ENCODE results near the gene SPTB.

- TF ChIP-seq EZH2 (IDR thresholded peaks at IDR 0.05; ENCODE audit: borderline replicate concordance, low read depth, low read length, severe bottlenecking) (no peak), CTCF (IDR thresholded peaks at IDR 0.05; ENCODE audit: borderline replicate concordance, extremely low read depth, low read length, poor library complexity, severe bottlenecking) (no peak)
Measured at GRCh38 chr14:64789696-64790095, 90.0 kb downstream of the SPTB start.

All from DND-41 (cell line).